GM18505 (cell line): ENCODE measurements around the gene MEX3A.
A peak's percentile ranks its signal among the peaks of the same experiment; 100 is the strongest.

Experiments
- ATAC-seq: cut with Tn5 transposase; IDR thresholded peaks from one replicate; pipeline ENCODE4 v1.9.1; 2021; ENCODE audit not compliant: unreplicated experiment
- POLR2A ChIP-seq: IDR thresholded peaks from 4 replicates; pipeline ENCODE4 v1.6.1; 2011; ENCODE audit warnings: borderline replicate concordance; ENCODE audit not compliant: insufficient read depth, insufficient read length; ENCODE audit errors: extremely low read depth

Gene MEX3A

GRCh38 chr1:156104065-156104810, 22.0 kb upstream of the MEX3A start:
- TF ChIP-seq POLR2A, result no peak
- no peak for ATAC-seq

GRCh38 chr1:156103521-156103947, 21.3 kb upstream of the MEX3A start:
- TF ChIP-seq POLR2A, result no peak
- no peak for ATAC-seq

GRCh38 chr1:156102633-156103511, 20.6 kb upstream of the MEX3A start:
- no peak for TF ChIP-seq POLR2A
- ATAC-seq, result no peak

DNA sequence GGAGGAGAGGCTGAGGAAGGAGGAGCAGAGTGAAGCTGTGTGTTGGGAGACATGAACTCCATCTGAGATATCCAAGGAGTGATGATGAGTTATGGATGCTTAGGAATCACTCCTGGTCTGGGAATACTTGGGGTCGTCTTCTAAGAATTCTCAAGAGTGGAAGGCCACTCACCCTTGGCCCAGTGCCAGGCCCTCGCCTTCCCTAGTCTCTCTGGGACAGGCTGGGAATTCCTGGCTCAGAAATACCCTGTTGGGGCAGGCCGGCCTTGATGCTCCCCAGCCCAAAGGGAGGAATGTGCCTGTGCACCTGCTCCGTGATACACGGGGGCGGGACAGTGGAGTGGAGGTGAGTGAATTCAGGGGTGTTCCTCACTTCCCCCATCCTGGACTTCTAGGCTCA, 19.6 kb upstream of the MEX3A start:
- ATAC-seq, result no peak
- no peak for TF ChIP-seq POLR2A

- TF ChIP-seq POLR2A, result no peak
- ATAC-seq, result no peak
Measured at GRCh38 chr1:156100205-156100995, 18.1 kb upstream of the MEX3A start.

DNA sequence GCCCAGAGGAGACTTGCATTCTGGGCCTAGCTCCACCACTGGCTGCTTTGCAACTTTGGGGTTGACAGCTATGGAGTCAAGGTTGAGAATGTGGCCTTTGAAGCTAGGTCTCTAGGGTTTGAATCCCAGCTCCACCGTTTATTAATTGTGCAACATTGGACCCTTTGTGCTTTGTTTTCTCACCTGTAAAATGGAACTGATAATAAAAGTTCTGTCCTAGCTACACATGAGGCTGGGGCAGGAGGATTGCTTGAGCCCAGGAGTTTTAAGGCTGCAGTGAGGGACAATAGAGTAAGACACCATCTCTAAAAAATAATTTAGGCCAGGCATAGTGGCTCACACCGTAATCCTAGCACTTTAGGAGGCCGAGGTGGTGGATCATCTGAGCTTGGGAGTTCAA, 17.0 kb upstream of the MEX3A start:
- no peak for TF ChIP-seq POLR2A
- no peak for ATAC-seq

DNA sequence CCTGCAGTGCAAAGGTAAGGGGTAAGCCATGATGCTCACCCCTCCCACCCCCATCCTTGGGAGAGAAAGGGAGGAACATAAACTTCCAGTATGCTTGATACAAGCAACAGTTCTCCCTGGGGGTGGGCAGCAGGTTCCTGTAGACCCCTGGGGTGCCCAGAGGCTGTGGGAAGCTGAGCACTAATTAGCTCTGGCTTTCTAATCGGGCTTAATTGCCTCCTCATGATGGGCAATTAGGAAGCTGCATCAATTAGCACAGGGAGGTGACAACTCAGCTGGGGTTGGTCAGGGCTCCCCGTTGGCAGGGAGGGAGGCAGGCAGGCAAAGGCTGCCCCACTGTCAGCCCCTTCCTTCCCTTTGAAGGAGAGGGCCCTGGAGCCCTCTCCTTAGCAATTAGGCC, 16.5 kb upstream of the MEX3A start:
- no peak for TF ChIP-seq POLR2A
- no peak for ATAC-seq

GRCh38 chr1:156097499-156098178, 15.4 kb upstream of the MEX3A start:
- ATAC-seq, result no peak
- TF ChIP-seq POLR2A, result no peak

- no peak for TF ChIP-seq POLR2A
- peak; percentile 60 for ATAC-seq
Measured at GRCh38 chr1:156096640-156097391, 14.6 kb upstream of the MEX3A start.

DNA sequence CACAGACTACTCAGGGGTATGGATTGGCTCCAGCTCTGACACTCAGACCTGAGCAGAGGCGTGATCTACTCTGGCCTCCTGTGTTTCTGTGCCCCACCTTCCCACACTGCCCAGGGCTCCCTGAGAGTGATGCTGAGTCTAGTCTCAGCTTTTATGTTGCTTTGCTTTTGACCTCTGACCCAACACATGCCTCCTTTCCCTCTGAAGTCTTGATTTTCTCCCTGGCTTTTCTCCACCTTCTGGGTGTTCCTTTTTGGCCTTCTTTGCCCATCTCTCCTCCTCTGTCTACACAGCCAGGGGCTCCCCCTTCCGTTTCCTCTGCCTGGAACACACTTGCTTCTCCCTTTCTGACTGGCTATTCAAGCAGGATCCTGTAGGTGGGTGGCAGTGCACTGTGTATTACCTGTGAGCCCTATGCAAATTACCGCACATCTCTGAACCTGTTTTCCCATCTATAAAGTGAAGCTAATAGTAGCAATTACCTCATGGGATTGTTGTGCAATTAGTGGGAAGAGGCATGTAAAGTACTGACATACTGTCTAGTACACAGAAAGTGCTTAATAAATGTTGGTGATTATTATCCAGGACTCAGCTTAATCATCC, 13.7 kb upstream of the MEX3A start:
- no peak for TF ChIP-seq POLR2A
- ATAC-seq, result no peak

DNA sequence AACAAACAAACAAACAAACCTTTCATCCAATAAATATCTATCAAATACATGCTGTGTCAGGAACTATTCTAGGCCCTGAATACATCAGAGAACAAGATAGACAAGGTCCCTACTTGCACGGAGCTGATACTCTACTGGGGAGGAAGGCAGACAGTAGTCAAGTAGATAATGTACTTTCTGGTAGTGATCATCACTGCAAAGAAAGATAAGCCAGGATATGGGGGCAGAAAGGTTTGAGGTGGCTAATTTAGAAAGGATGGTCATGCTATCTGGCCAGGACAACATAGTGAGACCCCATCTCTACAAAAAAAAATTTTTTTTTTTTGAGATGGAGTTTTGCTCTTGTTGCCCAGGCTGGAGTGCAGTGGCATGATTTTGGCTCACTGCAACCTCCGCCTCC, 9.3 kb upstream of the MEX3A start:
- ATAC-seq, result no peak

DNA sequence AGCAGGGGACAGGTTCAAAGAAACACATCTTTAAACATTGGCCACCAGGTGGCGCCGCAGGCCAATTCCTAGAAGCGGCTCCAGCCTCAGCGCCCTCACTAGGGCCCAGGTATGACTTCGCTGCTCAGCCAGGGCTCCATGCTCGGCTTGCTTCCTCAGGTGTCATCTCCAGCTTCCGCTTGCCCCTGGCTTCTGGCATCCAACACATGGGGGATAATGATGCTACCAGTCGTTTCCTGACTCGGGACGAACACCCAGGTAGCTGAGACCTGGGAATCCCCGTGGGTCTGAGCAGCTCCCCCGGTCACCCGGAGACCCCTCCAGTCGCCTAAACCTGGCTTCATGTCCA, 8.5 kb upstream of the MEX3A start:
- ATAC-seq, result no peak

More for the DNA sequence above, 9.3 kb upstream of the MEX3A start:
- no peak for TF ChIP-seq POLR2A

GRCh38 chr1:156090138-156090839, 8.0 kb upstream of the MEX3A start:
- ATAC-seq, result no peak
- TF ChIP-seq POLR2A, result no peak

More for the DNA sequence above, 8.5 kb upstream of the MEX3A start:
- TF ChIP-seq POLR2A, result no peak
